A549 (cell line): Measurements from ENCODE around the gene TRAPPC6A. TPM values are rescaled to one million over a fixed set of nuclear protein-coding genes. Genes with fewer than 3 reads are reported as not detected.

ENCODE experiments used
- ATAC-seq, 2 experiments: fragments of 200-7000 bp in 1 of 2; fragments of >200 bp in 1 of 2; cut with Nextera tagmentation in 1 of 2; cut with Tn5 transposase in 1 of 2; 3 replicates each; pipeline versions ENCODE4 v1.8.0 to v1.9.1; 2018 to 2020; ENCODE audit warnings: mild to moderate bottlenecking in 1 of 2, moderate library complexity in 1 of 2
- CTCF ChIA-PET: fragments of 300-600 bp; sonication (Branson Sonifier 250); formaldehyde crosslinking; extraction: SDS; loops from one replicate; lab custom pipeline; 2021; ENCODE audit warnings: antibody characterized with exemption, inconsistent platforms; lab: Yijun Ruan, JAX
- POLR2A ChIA-PET: fragments of 350-600 bp; formaldehyde crosslinking; extraction: SDS; loops from one replicate; lab custom pipeline; 2021; ENCODE audit warnings: antibody characterized with exemption, inconsistent platforms; lab: Yijun Ruan, JAX
- DNase-seq, 2 experiments: peaks; one replicate each; pipeline versions ENCODE4 v3.0.0 to v3.0.0-alpha.2; 2011 to 2016; ENCODE audit warnings: low read depth in 1 of 2, low spot score in 1 of 2
- FAIRE-seq: peaks from 2 replicates; lab custom pipeline; 2011; peaks lifted over from hg19 to GRCh38; lab: Jason Lieb, UNC
- H3K27ac ChIP-seq, 2 experiments: fragments of >200 bp; sonication (Bioruptor Twin); formaldehyde crosslinking; 3 replicates each; pipeline ENCODE4 v1.5.1; 2016 to 2017
- H3K4me1 ChIP-seq: fragments of >200 bp; sonication (Bioruptor Twin); formaldehyde crosslinking; 3 replicates; pipeline ENCODE4 v1.6.1; 2016
- H3K4me2 ChIP-seq: fragments of >200 bp; sonication (Bioruptor Twin); formaldehyde crosslinking; 3 replicates; pipeline ENCODE4 v1.6.1; 2016
- H3K4me3 ChIP-seq: fragments of >200 bp; sonication (Bioruptor Twin); formaldehyde crosslinking; 3 replicates; pipeline ENCODE4 v1.5.1; 2016
- H3K9me3 ChIP-seq: fragments of >200 bp; sonication (Bioruptor Twin); formaldehyde crosslinking; 3 replicates; pipeline ENCODE4 v1.6.1; 2016
- CBX2 ChIP-seq: fragments of 200-600 bp; sonication (generic); IDR thresholded peaks from 2 replicates; pipeline ENCODE4 v1.6.1; 2016; ENCODE audit warnings: low read depth, mild to moderate bottlenecking, borderline replicate concordance
- CEBPB ChIP-seq, 2 experiments: fragments of >200 bp in 1 of 2; sonication (Bioruptor Twin) in 1 of 2; formaldehyde crosslinking in 1 of 2; IDR thresholded peaks; 2 replicates each; pipeline ENCODE4 v1.6.1; 2012 to 2016
- CHD2 ChIP-seq: fragments of 150-350 bp; IDR thresholded peaks from 2 replicates; pipeline ENCODE4 v1.6.1; 2014; ENCODE audit warnings: low read length; ENCODE audit not compliant: partially characterized antibody
- CHD4 ChIP-seq: fragments of 200-600 bp; sonication (generic); IDR thresholded peaks from 2 replicates; pipeline ENCODE4 v1.6.1; 2016; ENCODE audit warnings: antibody characterized with exemption, mild to moderate bottlenecking, borderline replicate concordance
- EHF ChIP-seq: fragments of 250-450 bp; sonication (Bioruptor Pico); IDR thresholded peaks from 2 replicates; pipeline ENCODE4 v1.5.0; 2020; ENCODE audit warnings: mild to moderate bottlenecking
- FOSB ChIP-seq: fragments of 250-450 bp; sonication (Bioruptor Pico); IDR thresholded peaks from 2 replicates; pipeline ENCODE4 v1.5.0; 2020; ENCODE audit warnings: mild to moderate bottlenecking, moderate library complexity
- FOXS1 ChIP-seq: fragments of 250-450 bp; sonication (Bioruptor Pico); IDR thresholded peaks from 2 replicates; pipeline ENCODE4 v1.5.0; 2020; ENCODE audit warnings: mild to moderate bottlenecking, moderate library complexity
- HDAC2 ChIP-seq: fragments of 200-600 bp; sonication (generic); IDR thresholded peaks from 2 replicates; pipeline ENCODE4 v1.6.1; 2016
- HES2 ChIP-seq: fragments of >200 bp; sonication (Bioruptor Twin); formaldehyde crosslinking; IDR thresholded peaks from 2 replicates; pipeline ENCODE4 v1.6.1; 2016
- HOXA7 ChIP-seq: fragments of 250-450 bp; sonication (Bioruptor Pico); IDR thresholded peaks from 2 replicates; pipeline ENCODE4 v1.5.0; 2020; ENCODE audit warnings: mild to moderate bottlenecking, moderate library complexity
- HOXB5 ChIP-seq: fragments of 250-450 bp; sonication (Bioruptor Pico); IDR thresholded peaks from 2 replicates; pipeline ENCODE4 v1.5.0; 2020; ENCODE audit warnings: mild to moderate bottlenecking, moderate library complexity
- JUN ChIP-seq, 2 experiments: fragments of >200 bp; sonication (Bioruptor Twin); formaldehyde crosslinking; IDR thresholded peaks; 2 replicates in 1 of 2; 3 replicates in 1 of 2; pipeline ENCODE4 v1.6.1; 2016 to 2017
- JUNB ChIP-seq: fragments of >200 bp; sonication (Bioruptor Twin); formaldehyde crosslinking; IDR thresholded peaks from 2 replicates; pipeline ENCODE4 v1.6.1; 2016
- KDM5A ChIP-seq: fragments of 200-600 bp; sonication (generic); IDR thresholded peaks from 2 replicates; pipeline ENCODE4 v1.6.1; 2016; ENCODE audit warnings: antibody characterized with exemption, mild to moderate bottlenecking
- MAFK ChIP-seq: fragments of 450-650 bp; IDR thresholded peaks from 2 replicates; pipeline ENCODE4 v1.6.1; 2014; ENCODE audit not compliant: partially characterized antibody
- NFE2L2 ChIP-seq: fragments of 150-350 bp; conservative IDR thresholded peaks from 2 replicates; pipeline ENCODE4 v1.6.1; 2014; ENCODE audit warnings: low read length
- NPAS2 ChIP-seq: fragments of 250-450 bp; sonication (Bioruptor Pico); IDR thresholded peaks from 2 replicates; pipeline ENCODE4 v1.8.0; 2022; ENCODE audit warnings: mild to moderate bottlenecking, moderate library complexity, borderline replicate concordance
- PHF8 ChIP-seq: fragments of 200-600 bp; sonication (generic); IDR thresholded peaks from 2 replicates; pipeline ENCODE4 v1.6.1; 2016; ENCODE audit warnings: low read depth, mild to moderate bottlenecking, antibody characterized with exemption, moderate library complexity, borderline replicate concordance
- POLR2AphosphoS2 ChIP-seq: conservative IDR thresholded peaks from 2 replicates; pipeline ENCODE4 v1.6.1; 2012; ENCODE audit warnings: low read length, improper control_type of control experiment, inconsistent platforms
- RARB ChIP-seq: fragments of 250-450 bp; sonication (Bioruptor Pico); IDR thresholded peaks from 2 replicates; pipeline ENCODE4 v1.8.0; 2021; ENCODE audit warnings: mild to moderate bottlenecking, moderate library complexity
- REST ChIP-seq: fragments of 200-600 bp; sonication (generic); IDR thresholded peaks from 2 replicates; pipeline ENCODE4 v1.6.1; 2016; ENCODE audit warnings: antibody characterized with exemption, mild to moderate bottlenecking, moderate library complexity
- RNF2 ChIP-seq: fragments of 200-600 bp; sonication (generic); IDR thresholded peaks from 2 replicates; pipeline ENCODE4 v1.6.1; 2016; ENCODE audit warnings: low read depth, mild to moderate bottlenecking, antibody characterized with exemption, moderate library complexity, borderline replicate concordance
- ZNF302 ChIP-seq: fragments of 250-450 bp; sonication (Bioruptor Pico); IDR thresholded peaks from 2 replicates; pipeline ENCODE4 v1.9.0; 2021; ENCODE audit warnings: inconsistent platforms, mild to moderate bottlenecking, moderate library complexity
- WGBS: methylation state at CpG from one replicate; pipeline ENCODE4 v1.1.6; 2017; ENCODE audit errors: missing lambda C conversion rate; 5-methylcytosine and 5-hydroxymethylcytosine counted together
- polyA plus RNA-seq, 4 experiments: library from polyadenylated mRNA; depleted of rRNA in 3 of 4; stranded (reverse); fragments of >200 nt; fragmentation: RNase III in 1 of 4; extraction: RNeasy Plus Mini Kit Qiagen cat#74134 plus additional on column Dnase treatment in 1 of 4; gene quantifications; 2 replicates in 3 of 4; 3 replicates in 1 of 4; pipeline ENCODE4 v1.2.3, GENCODE V29; 2011 to 2017

The TRAPPC6A gene
- polyA plus RNA-seq, 2 of the 4 experiments (the other 2 are of a cell fraction) = 28.5 to 29.8 TPM

GRCh38 chr19:45173816-45174215 is 4.2 kb downstream of the TRAPPC6A start (continued):
- TF ChIP-seq REST (no peak), JUN (IDR thresholded peaks at IDR 0.05) (no peak), CHD2 (no peak), HOXB5 (no peak)

- no peak overlapping the region; a peak in 1 of 6 replicates for H3K27ac ChIP-seq
- no peaks in the 10 kb centered on the region for H3K9me3 ChIP-seq
- ChIA-PET POLR2A (no interaction called here), CTCF (interaction anchor here (0.6 to 1.8 kb wide), 3 partner anchors 11 to 47 kb away, joined by 3 to 5 read pairs (median 3); no protein-coding TSS in a partner anchor)
- DNase-seq (no peak), FAIRE-seq (no peak), ATAC-seq (no peak)
- TF ChIP-seq ZNF302 (CRISPR knock-in tag) (no peak), CBX2 (no peak), HES2 (no peak), CEBPB (IDR thresholded peaks at IDR 0.05) (no peak), HOXA7 (CRISPR knock-in tag) (no peak), KDM5A (no peak), RARB (CRISPR knock-in tag) (no peak), JUNB (no peak), JUN (IDR thresholded peaks at IDR 0.05) (no peak), FOXS1 (CRISPR knock-in tag) (no peak), NFE2L2 (no peak), PHF8 (no peak), HOXB5 (no peak)
- no peak overlapping the region for H3K4me2 ChIP-seq
- no peak overlapping the region for H3K4me3 ChIP-seq
- WGBS = 88% methylated on average over 16 of the region's 18 CpGs
- peaks cover 5% of the 10 kb centered on the region; the same call in 1 of the 3 replicates for H3K4me1 ChIP-seq
These were observed 5.3 kb downstream of the TRAPPC6A start for GRCh38 chr19:45172611-45173208.

GRCh38 chr19:45172173-45172572 is 5.9 kb downstream of the TRAPPC6A start:
- no peak overlapping the region for H3K4me3 ChIP-seq
- 58% methylated on average over 4 of the region's 4 CpGs for WGBS
- H3K9me3 ChIP-seq = no peaks in the 10 kb centered on the region
- ChIA-PET CTCF (interaction anchor here (0.6 to 1.8 kb wide), 4 partner anchors 11 to 47 kb away, joined by 3 to 5 read pairs (median 4); no protein-coding TSS in a partner anchor), POLR2A (no interaction called here)
- TF ChIP-seq KDM5A (no peak), HDAC2 (no peak), EHF (CRISPR knock-in tag) (no peak), HES2 (no peak), POLR2AphosphoS2 (no peak), MAFK (no peak), NPAS2 (no peak), ZNF302 (CRISPR knock-in tag) (no peak), FOSB (CRISPR knock-in tag) (no peak), HOXA7 (CRISPR knock-in tag) (no peak), CHD4 (no peak), RNF2 (no peak)
- H3K4me1 ChIP-seq = peaks cover 4% of the 10 kb centered on the region; the same call in 1 of the 3 replicates
- H3K4me2 ChIP-seq = no peak overlapping the region
- DNase-seq (no peak), ATAC-seq (0 out of 6 replicates have a peak, but pooled peaks of 1 of the 2 experiments have one; percentile 8), FAIRE-seq (no peak)
- H3K27ac ChIP-seq = no peak overlapping the region; a peak in 1 of 6 replicates
